ENCODE data around the gene COL27A1. TPM values are rescaled to one million over a fixed set of nuclear protein-coding genes. Genes with fewer than 3 reads are reported as not detected.

COL27A1 gene
- total RNA-seq, 1 experiment from 2014 or later = 37.0 TPM

GRCh38 chr9:114134827-114135396 is 20.4 kb upstream of the COL27A1 start:
- ChIA-PET CTCF (interaction anchor here (0.5 kb wide), 1 partner anchor 32 kb away, joined by 3 read pairs; no protein-coding TSS in a partner anchor), POLR2A (ENCODE audit: low non-redundant PET) (no interaction called here)
- H3K4me1 ChIP-seq (ENCODE audit: insufficient read depth, low read length, poor library complexity, severe bottlenecking) = no peaks in the 10 kb centered on the region
- DNase-seq (ENCODE audit: low spot score) = no peak
- TF ChIP-seq EZH2 (IDR thresholded peaks at IDR 0.05; ENCODE audit: borderline replicate concordance, low read depth, low read length, poor library complexity, severe bottlenecking) (no peak), CTCF (conservative IDR thresholded peaks at IDR 0.05; ENCODE audit: low read depth, low read length) (no peak)
- H3K9me3 ChIP-seq (ENCODE audit: low read depth, low read length, poor library complexity, severe bottlenecking) = no peaks in the 10 kb centered on the region
- no TSS peak for BruUV-seq (replicated peaks)
- no peak overlapping the region for H3K4me3 ChIP-seq (ENCODE audit: low read depth, low read length, poor library complexity, severe bottlenecking)
- H3K27ac ChIP-seq (ENCODE audit: low read depth, low read length, poor library complexity, severe bottlenecking) = no peak overlapping the region
- H3K36me3 ChIP-seq (ENCODE audit: insufficient read depth, low read length, poor library complexity, severe bottlenecking) = no peaks in the 10 kb centered on the region
- peaks cover 3% of the 10 kb centered on the region for H3K27me3 ChIP-seq (replicated peaks; ENCODE audit: insufficient read depth, low read depth, low read length, poor library complexity)
- intact Hi-C loops (cut with micrococcal nuclease; ENCODE audit: unreplicated experiment) = no loop called here

GRCh38 chr9:114137831-114138230 is 17.5 kb upstream of the COL27A1 start:
- no peaks in the 10 kb centered on the region for H3K4me1 ChIP-seq (ENCODE audit: insufficient read depth, low read length, poor library complexity, severe bottlenecking)
- ChIA-PET CTCF (no interaction called here), POLR2A (ENCODE audit: low non-redundant PET) (no interaction called here)
- H3K9me3 ChIP-seq (ENCODE audit: low read depth, low read length, poor library complexity, severe bottlenecking) = no peaks in the 10 kb centered on the region
- no peak for TF ChIP-seq CTCF (conservative IDR thresholded peaks at IDR 0.05; ENCODE audit: low read depth, low read length)
- no peak for TF ChIP-seq EZH2 (IDR thresholded peaks at IDR 0.05; ENCODE audit: borderline replicate concordance, low read depth, low read length, poor library complexity, severe bottlenecking)
- peaks cover 3% of the 10 kb centered on the region for H3K27me3 ChIP-seq (replicated peaks; ENCODE audit: insufficient read depth, low read depth, low read length, poor library complexity)
- intact Hi-C loops (cut with micrococcal nuclease; ENCODE audit: unreplicated experiment) = no loop called here
- DNase-seq (ENCODE audit: low spot score) = no peak
- BruUV-seq (replicated peaks) = no TSS peak
- H3K36me3 ChIP-seq (ENCODE audit: insufficient read depth, low read length, poor library complexity, severe bottlenecking) = no peaks in the 10 kb centered on the region
- no peak overlapping the region for H3K27ac ChIP-seq (ENCODE audit: low read depth, low read length, poor library complexity, severe bottlenecking)
- H3K4me3 ChIP-seq (ENCODE audit: low read depth, low read length, poor library complexity, severe bottlenecking) = no peak overlapping the region

GRCh38 chr9:114138552-114138971 is 16.8 kb upstream of the COL27A1 start:
- no peak overlapping the region for H3K27ac ChIP-seq (ENCODE audit: low read depth, low read length, poor library complexity, severe bottlenecking)
- no peak overlapping the region for H3K4me3 ChIP-seq (ENCODE audit: low read depth, low read length, poor library complexity, severe bottlenecking)
- peaks cover 3% of the 10 kb centered on the region for H3K27me3 ChIP-seq (replicated peaks; ENCODE audit: insufficient read depth, low read depth, low read length, poor library complexity)
- intact Hi-C loops (cut with micrococcal nuclease; ENCODE audit: unreplicated experiment) = no loop called here
- BruUV-seq (replicated peaks) = no TSS peak
- no peaks in the 10 kb centered on the region for H3K9me3 ChIP-seq (ENCODE audit: low read depth, low read length, poor library complexity, severe bottlenecking)
- no peaks in the 10 kb centered on the region for H3K36me3 ChIP-seq (ENCODE audit: insufficient read depth, low read length, poor library complexity, severe bottlenecking)
- H3K4me1 ChIP-seq (ENCODE audit: insufficient read depth, low read length, poor library complexity, severe bottlenecking) = no peaks in the 10 kb centered on the region
- TF ChIP-seq EZH2 (IDR thresholded peaks at IDR 0.05; ENCODE audit: borderline replicate concordance, low read depth, low read length, poor library complexity, severe bottlenecking) = no peak
- no peak for TF ChIP-seq CTCF (conservative IDR thresholded peaks at IDR 0.05; ENCODE audit: low read depth, low read length)
- no peak for DNase-seq (ENCODE audit: low spot score)
- ChIA-PET CTCF (no interaction called here), POLR2A (ENCODE audit: low non-redundant PET) (no interaction called here)

All from A673 (cell line).